T-helper 9 cell (primary cell): Measurements from ENCODE around the gene PROX2.

Source experiments
- DNase-seq: peaks from one replicate; pipeline ENCODE4 v3.0.0-alpha.2; 2020

Gene PROX2

GRCh38 chr14:74908861-74909341 is 33.0 kb upstream of the PROX2 start:
- no peak for DNase-seq

DNA sequence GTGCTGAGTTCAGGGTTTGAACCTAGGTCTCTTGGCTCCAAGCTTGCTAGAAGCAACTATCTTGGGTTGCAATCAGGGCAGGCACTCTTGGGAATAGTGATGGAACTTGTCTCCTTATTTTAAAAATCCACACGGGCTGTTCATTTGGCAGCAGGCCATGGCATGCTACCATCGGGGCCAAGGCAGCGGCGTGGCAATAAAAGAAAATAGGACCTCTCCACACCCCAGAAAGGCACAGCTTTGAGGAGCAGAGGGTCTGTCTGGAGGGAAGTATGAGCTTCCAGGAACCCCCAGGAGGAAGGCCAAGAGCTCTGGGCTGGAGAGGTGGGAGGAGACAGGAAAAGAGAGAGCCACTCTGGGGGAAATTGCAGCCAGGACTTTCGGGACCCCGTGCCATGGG is 31.8 kb upstream of the PROX2 start:
- no peak for DNase-seq

GRCh38 chr14:74906925-74907521 is 31.1 kb upstream of the PROX2 start:
- no peak for DNase-seq

- DNase-seq, result peak; percentile 89
Observed at GRCh38 chr14:74905595-74906142, 29.7 kb upstream of the PROX2 start.

GRCh38 chr14:74904635-74905503 is 28.9 kb upstream of the PROX2 start:
- no peak for DNase-seq

DNA sequence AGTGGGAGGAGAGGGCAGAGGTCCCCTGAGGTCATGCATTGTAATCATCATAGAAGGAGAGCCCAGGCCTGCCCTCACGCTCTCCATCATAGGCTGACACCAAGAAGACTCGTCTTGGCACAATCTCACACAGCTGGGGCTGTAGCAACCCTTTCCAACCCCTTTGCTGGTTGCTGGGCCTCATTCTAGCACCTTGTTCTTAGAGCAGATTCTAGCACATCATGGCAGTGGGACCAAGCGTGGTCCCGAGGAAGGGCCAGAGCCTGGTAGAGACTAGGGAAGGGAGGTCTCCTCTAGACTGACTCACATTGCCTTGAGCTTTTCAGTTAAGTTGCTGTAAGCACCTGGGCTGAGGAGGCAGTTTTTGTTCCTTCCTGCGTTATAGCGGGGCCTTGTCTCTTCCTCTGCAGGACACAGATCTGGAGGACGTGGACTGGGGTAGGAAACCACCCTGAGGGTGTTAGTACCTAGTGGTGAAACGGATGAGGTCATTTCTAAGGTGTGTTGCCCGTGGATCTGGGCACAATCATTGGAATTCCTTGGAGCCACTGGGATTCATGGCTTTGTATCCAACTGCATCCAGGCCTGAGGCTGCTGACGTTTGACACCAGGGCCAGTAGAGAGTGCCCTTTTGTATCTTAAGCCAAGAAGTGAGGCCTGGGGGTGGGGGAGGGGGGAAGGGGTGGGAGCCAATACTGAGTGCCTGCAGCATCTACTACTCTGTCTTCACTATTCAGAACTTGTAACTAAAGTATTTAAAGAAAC is 27.2 kb upstream of the PROX2 start:
- DNase-seq, result no peak

DNA sequence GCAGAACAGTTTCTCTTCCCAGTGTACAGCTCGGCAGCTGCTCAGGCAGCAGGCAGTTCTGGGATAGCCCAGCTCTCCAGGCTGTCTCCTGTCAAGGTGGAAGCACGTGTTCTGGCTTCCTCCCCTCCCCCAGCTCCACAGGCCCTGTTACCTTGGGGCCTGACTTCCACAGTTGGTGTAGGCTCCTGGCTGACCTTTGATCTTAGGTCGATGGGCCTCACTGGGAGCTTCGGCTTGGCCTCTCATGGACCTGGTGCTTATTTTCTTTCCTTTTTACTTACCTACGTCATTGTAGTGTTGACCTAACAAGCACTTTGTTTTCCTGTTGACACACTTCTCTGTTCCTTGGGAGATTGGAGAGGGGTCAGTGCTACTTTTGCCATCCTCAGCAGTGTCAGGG is 22.7 kb upstream of the PROX2 start:
- DNase-seq, result no peak

- no peak for DNase-seq
Observed at GRCh38 chr14:74898083-74898482, 22.1 kb upstream of the PROX2 start.

GRCh38 chr14:74897642-74898041 is 21.7 kb upstream of the PROX2 start:
- DNase-seq, result no peak

DNA sequence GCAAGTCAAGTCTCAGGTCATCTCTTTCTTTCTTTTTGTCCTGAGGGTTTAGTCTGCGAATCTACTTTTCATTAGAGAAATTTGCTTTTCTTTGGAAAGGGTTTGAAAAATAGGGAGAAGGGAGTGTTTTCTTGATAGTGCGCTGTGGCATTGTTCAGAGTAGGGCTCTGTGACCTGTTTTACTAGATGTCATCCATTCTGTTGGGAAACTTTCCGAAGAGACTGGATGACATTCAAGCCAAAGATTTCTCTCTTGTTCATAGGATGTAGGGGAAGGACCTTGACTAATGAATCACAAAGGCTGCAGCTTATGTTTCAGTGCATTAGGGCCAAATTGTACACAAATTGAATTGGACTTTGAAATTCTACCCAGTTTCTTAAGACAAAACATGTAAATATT is 20.5 kb upstream of the PROX2 start:
- DNase-seq, result no peak

DNA sequence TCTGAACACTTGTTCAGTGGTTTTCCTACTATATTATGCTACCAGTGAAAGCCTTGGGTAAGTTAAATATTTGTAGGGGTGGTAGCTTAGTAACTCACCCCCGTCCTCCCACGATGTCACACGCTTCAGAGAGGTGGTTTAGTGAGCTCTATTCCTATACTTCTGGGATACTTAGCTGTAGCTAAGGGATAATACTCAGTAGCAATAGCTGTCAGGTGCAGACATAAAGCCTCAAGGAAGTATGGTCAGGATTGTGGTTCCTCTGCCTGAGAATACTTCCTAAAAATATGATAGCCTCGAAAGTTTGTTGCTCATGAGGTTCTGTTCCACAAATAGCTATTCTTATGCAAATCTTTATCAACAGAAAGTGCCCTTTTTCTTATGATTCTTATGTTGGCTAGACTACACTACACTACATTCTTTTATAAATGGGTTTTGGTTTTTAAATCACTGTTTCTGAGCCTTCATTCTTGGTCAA is 17.7 kb upstream of the PROX2 start:
- no peak for DNase-seq

- no peak for DNase-seq
Observed at GRCh38 chr14:74892745-74893144, 16.8 kb upstream of the PROX2 start.

DNA sequence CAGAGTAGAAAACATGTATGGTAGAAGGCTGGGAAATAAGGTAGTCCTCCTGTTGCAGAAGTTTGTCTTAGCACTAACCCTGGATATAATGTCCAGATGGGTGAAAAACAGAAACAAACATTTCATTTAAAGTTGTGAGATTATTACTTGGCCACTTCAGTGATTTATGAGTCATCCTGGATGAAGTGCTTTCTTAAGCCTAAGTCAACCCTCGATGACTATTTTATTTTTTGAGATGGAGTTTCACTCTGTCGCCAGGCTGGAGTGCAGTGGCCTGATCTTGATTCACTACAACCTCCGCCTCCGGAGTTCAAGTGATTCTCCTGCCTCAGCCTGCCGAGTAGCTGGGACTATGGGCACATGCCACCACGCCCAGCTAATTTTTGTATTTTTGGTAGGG is 15.9 kb upstream of the PROX2 start:
- no peak for DNase-seq

DNA sequence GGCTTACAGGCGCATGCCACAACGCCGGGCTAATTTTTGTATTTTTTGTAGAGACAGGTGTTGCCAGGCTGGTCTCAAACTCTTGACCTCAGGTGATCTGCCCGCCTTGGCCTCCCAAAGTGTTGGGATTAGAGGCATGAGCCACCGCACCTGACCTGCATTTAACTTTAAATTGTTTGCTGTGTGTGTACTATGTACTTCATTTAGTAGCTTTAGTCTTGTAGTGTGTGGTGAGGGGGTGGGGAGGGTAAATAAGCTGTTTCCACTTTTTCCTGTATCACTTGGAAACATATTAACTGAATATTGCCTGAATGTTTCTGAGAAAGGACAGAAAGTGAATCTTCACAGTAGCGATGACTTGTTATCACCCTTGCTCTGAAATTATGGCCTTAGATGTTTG is 14.3 kb upstream of the PROX2 start:
- DNase-seq, result no peak

GRCh38 chr14:74888164-74889158 is 12.5 kb upstream of the PROX2 start:
- no peak for DNase-seq

DNA sequence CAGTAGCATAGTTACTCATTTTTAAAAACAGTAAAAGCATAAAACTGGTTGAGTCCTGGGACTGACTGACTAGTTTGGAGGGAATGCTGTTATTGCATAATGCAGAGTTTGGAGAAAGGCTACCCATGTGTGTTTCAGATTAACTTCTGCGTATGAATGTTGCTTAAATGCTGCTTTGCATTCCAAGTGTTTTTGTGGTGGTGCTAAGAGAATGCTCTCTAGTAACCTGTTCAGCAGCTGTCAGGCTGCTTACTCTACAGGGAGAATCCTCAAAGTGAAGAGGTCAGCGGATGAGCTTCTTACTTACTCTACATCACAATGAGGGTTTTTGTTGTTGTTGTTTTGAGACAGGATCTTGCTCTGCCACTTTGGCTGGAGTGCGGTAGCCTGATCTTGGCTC is 10.1 kb upstream of the PROX2 start:
- no peak for DNase-seq

DNA sequence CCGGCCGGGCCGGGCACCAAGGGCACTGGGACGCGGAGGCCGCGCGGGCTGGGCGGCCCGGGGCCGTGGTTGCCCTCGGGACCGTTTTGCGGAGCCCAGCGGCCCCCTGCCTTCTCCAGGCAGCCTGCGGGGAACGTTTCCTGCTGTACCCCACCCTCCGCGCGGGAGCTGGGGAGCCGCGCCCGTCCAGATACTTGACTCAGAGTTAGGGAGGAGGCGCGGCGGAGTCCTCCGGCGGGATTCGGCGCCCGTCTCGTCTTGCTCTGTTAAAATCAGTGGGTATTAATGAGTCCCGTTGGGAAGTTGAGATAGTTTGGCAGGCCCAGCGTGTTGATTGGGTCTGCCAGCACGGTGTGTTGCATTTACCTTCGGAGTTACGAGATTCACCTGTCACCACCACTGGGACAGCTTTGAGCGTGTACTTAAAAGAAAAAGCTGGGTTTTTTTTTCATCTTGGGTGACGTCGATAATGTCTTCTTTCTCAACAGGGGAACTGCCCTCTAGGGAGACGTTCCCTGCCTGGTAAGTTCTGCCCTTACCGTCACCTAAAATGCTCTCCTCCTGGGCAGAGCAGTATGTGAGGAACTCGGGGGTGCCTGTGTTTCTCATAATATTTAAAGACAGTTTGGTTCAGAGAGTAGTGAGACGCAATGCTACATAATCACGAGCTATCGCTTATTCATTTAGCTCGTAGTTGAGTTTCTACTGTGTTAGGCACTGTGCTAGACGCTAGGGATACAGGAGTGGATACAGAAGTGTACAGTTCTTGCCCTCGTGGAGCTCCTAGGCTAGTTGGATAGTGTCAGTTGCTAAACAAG is 6.4 kb upstream of the PROX2 start:
- DNase-seq, result peak; percentile 45

- DNase-seq, result peak; percentile 77
Observed at GRCh38 chr14:74881431-74882102, 5.6 kb upstream of the PROX2 start, which contains the start of gene DLST. DLST (plus strand) TSS chr14:74881916; CDS start chr14:74881954, 38 bp downstream.

GRCh38 chr14:74879427-74880182 is 3.7 kb upstream of the PROX2 start:
- DNase-seq, result no peak
